Measurements from ENCODE around the gene HSPH1.

DNA sequence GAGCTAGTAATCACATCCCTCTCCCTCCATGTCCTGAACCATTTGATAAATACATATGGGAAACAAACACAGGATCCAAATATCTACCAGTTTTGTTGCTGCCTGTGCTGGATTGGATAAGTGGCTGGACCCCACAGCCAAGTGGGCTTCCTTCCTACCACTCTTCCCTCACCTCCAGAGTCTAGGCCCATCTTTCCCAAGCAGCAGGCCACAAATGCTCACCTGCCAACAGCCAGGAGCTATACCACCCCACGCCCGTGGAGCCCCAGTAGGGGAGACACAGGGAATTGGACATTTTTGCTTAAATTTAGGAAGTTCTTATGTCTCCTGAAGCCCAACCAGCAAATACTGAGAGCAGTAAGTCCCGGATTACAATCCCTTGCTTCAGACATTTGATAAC, 55.8 kb downstream of the HSPH1 start:
- TF ChIP-seq EZH2 (IDR thresholded peaks at IDR 0.05; ENCODE audit: borderline replicate concordance, control insufficient read depth, low read depth, low read length): no peak
- no peak for TF ChIP-seq POLR2A (IDR thresholded peaks at IDR 0.05; ENCODE audit: low read depth, low read length)
- TF ChIP-seq CTCF (IDR thresholded peaks at IDR 0.05 in 2 of 3, conservative IDR thresholded peaks at IDR 0.05 in 1 of 3; ENCODE audit: control insufficient read depth in 2 of 3, extremely low read depth in 1 of 3, insufficient read depth in 1 of 3, low read depth in 3 of 3, low read length in 3 of 3): no peak
- no peak for TF ChIP-seq SP1 (IDR thresholded peaks at IDR 0.05; ENCODE audit: low read depth, low read length)
- TF ChIP-seq ZBTB11 (CRISPR knock-in tag; IDR thresholded peaks at IDR 0.05): no peak
